ENCODE measurements around the gene CATSPER3.

CATSPER3 gene

GRCh38 chr5:135030956-135031812 is 63.5 kb downstream of the CATSPER3 start:
- ATAC-seq, result no peak

- no peak for ATAC-seq
Observed at GRCh38 chr5:135031813-135032694, 64.3 kb downstream of the CATSPER3 start.

- no peak for ATAC-seq
Observed at GRCh38 chr5:135032695-135032998, 64.9 kb downstream of the CATSPER3 start.

- ATAC-seq, result no peak
Observed at GRCh38 chr5:135032999-135033861, 65.5 kb downstream of the CATSPER3 start.

- ATAC-seq, result no peak
Observed at GRCh38 chr5:135033901-135034235, 66.2 kb downstream of the CATSPER3 start, which contains the start of gene PITX1. TSS of gene PITX1 (minus strand) at chr5:135034228. CDS start at chr5:135033881, 347 bp downstream.

- no peak for ATAC-seq
Observed at GRCh38 chr5:135034236-135034962, 66.7 kb downstream of the CATSPER3 start.

GRCh38 chr5:135034963-135035677 is 67.4 kb downstream of the CATSPER3 start:
- ATAC-seq, result no peak

- no peak for ATAC-seq
Observed at GRCh38 chr5:135035678-135036030, 67.9 kb downstream of the CATSPER3 start.

- ATAC-seq, result no peak
Observed at GRCh38 chr5:135036405-135036804, 68.7 kb downstream of the CATSPER3 start.

- ATAC-seq, result no peak
Observed at GRCh38 chr5:135037519-135038204, 70.0 kb downstream of the CATSPER3 start.

- ATAC-seq, result no peak
Observed at GRCh38 chr5:135038205-135038812, 70.6 kb downstream of the CATSPER3 start.

GRCh38 chr5:135038813-135039270 is 71.1 kb downstream of the CATSPER3 start:
- no peak for ATAC-seq

GRCh38 chr5:135039271-135040033 is 71.7 kb downstream of the CATSPER3 start:
- ATAC-seq, result peak in 1 of 2 donors; percentile 31

- no peak for ATAC-seq
Observed at GRCh38 chr5:135040034-135040332, 72.3 kb downstream of the CATSPER3 start.

- ATAC-seq, result no peak
Observed at GRCh38 chr5:135040333-135041144, 72.8 kb downstream of the CATSPER3 start.

- no peak for ATAC-seq
Observed at GRCh38 chr5:135041145-135041587, 73.5 kb downstream of the CATSPER3 start.

GRCh38 chr5:135041726-135042125 is 74.0 kb downstream of the CATSPER3 start:
- ATAC-seq, result no peak

GRCh38 chr5:135042595-135042994 is 74.9 kb downstream of the CATSPER3 start:
- no peak for ATAC-seq

GRCh38 chr5:135045488-135045887 is 77.8 kb downstream of the CATSPER3 start:
- no peak for ATAC-seq
